Urinary bladder (tissue), 4 donors: Measurements from ENCODE around the gene C17orf58. TPM values are rescaled to one million over a fixed set of nuclear protein-coding genes. Genes with fewer than 3 reads are reported as not detected.
"Not testable (repeated sequence)": the region's sequence is repeated elsewhere in the genome, so short reads cannot be mapped to it uniquely, and the experiment has no call there.

Experiments
- DNase-seq: peaks from one replicate; pipeline ENCODE4 v3.0.0-alpha.2; 2015; ENCODE audit errors: extremely low spot score
- H3K27ac ChIP-seq: one replicate; pipeline ENCODE4 v1.5.1; 2013; ENCODE audit warnings: low read depth, mild to moderate bottlenecking, moderate library complexity
- H3K36me3 ChIP-seq: one replicate; pipeline ENCODE4 v1.6.1; 2013; ENCODE audit warnings: mild to moderate bottlenecking, moderate library complexity; ENCODE audit not compliant: insufficient read depth
- H3K4me1 ChIP-seq: one replicate; pipeline ENCODE4 v1.6.1; 2013; ENCODE audit warnings: mild to moderate bottlenecking, moderate library complexity; ENCODE audit not compliant: insufficient read depth
- H3K4me3 ChIP-seq: one replicate; pipeline ENCODE4 v1.5.1; 2013; ENCODE audit warnings: low read depth, low read length
- WGBS: extraction: QIAGEN DNeasy Blood & Tissue Kit; methylation state at CpG from one replicate; pipeline ENCODE4 v1.1.7; 2013; 5-methylcytosine and 5-hydroxymethylcytosine counted together
- polyA plus RNA-seq: library from polyadenylated mRNA; stranded (reverse); fragments of 200-250 nt; gene quantifications from one replicate; pipeline ENCODE4 v1.2.3, GENCODE V29; 2013
- small RNA-seq: library from RNA; depleted of rRNA; stranded (forward); fragments of <200 nt; gene quantifications from one replicate; pipeline ENCODE3, GENCODE V24; 2014
- total RNA-seq: library from RNA; depleted of rRNA; stranded (reverse); fragments of >200 nt; gene quantifications from one replicate; pipeline ENCODE4 v1.2.3, GENCODE V29; 2014
- donor health status: healthy with polysubstance abuse.
- donor health status: healthy.

The C17orf58 gene
- total and polyA plus RNA-seq, 2 donors = 9.6 to 33.4 TPM

- not testable (repeated sequence) for H3K36me3 ChIP-seq, DNase-seq, H3K27ac ChIP-seq, H3K4me3 ChIP-seq, H3K4me1 ChIP-seq
- 77% methylated on average over 2 of the region's 2 CpGs for WGBS
Measured at GRCh38 chr17:67962156-67962555, 34.1 kb downstream of the C17orf58 start.

GRCh38 chr17:67960276-67960675 is 36.0 kb downstream of the C17orf58 start:
- not testable (repeated sequence) for DNase-seq, H3K27ac ChIP-seq, H3K36me3 ChIP-seq, H3K4me1 ChIP-seq, H3K4me3 ChIP-seq
- WGBS = 38% methylated on average over 3 of the region's 3 CpGs

GRCh38 chr17:67959510-67959909 is 36.8 kb downstream of the C17orf58 start:
- Histone ChIP-seq H3K27ac (no peak overlapping the region), H3K4me3 (no peak overlapping the region), H3K36me3 (no peaks in the 10 kb centered on the region), H3K4me1 (no peaks in the 10 kb centered on the region)
- no peak for DNase-seq
- WGBS = 87% methylated on average over 3 of the region's 3 CpGs

GRCh38 chr17:67950945-67951344 is 45.3 kb downstream of the C17orf58 start:
- no peak for DNase-seq
- Histone ChIP-seq H3K27ac (no peak overlapping the region), H3K4me3 (no peak overlapping the region), H3K4me1 (no peaks in the 10 kb centered on the region), H3K36me3 (peaks cover 18% of the 10 kb centered on the region)
- WGBS = 97% methylated on average over 2 of the region's 2 CpGs

GRCh38 chr17:67947325-67947813 is 48.9 kb downstream of the C17orf58 start:
- no peaks in the 10 kb centered on the region for H3K4me1 ChIP-seq
- H3K36me3 ChIP-seq = peaks cover 16% of the 10 kb centered on the region
- H3K4me3 ChIP-seq = no peak overlapping the region
- H3K27ac ChIP-seq = no peak overlapping the region
- no peak for DNase-seq
- WGBS = 93% methylated on average over 5 of the region's 5 CpGs

DNA sequence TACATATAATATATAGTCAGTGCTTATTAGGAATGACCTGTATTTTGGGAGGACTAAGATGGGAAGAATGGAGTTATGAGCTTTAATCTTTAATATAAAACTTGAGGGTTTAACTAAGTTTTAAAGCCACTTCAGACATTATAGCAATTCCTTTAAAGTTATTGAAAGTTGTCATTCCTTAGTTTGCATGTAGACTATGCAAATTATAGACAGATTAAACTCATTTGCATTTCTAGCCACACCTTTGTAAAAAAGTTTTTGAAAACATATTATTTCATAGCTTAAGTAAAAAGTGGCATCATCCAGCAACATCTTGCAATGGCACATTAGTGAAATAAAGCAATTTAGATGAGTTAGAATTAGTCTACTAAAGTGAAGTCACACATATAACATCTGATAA is 49.8 kb downstream of the C17orf58 start:
- DNase-seq = no peak
- Histone ChIP-seq H3K4me3 (no peak overlapping the region), H3K27ac (no peak overlapping the region), H3K4me1 (no peaks in the 10 kb centered on the region), H3K36me3 (peaks cover 16% of the 10 kb centered on the region)

DNA sequence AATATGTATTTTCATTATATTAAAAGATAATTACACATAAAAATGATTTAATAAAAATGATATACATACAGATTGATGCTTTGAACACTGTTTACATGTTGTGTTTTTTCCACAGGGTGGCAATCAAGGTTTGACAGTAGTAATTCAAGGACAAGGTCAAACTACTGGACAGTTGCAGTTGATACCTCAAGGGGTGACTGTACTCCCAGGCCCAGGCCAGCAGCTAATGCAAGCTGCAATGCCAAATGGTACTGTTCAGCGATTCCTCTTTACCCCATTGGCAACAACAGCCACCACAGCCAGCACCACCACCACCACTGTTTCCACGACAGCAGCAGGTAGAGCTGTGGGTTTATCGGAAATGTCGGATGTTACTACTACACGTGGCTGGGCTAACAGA is 52.2 kb downstream of the C17orf58 start:
- Histone ChIP-seq H3K4me3 (no peak overlapping the region), H3K27ac (no peak overlapping the region), H3K4me1 (no peaks in the 10 kb centered on the region), H3K36me3 (peaks cover 12% of the 10 kb centered on the region)
- no peak for DNase-seq
- WGBS = 95% methylated on average over 5 of the region's 5 CpGs

- H3K4me1 ChIP-seq = no peaks in the 10 kb centered on the region
- 86% methylated on average over 3 of the region's 3 CpGs for WGBS
- no peak overlapping the region for H3K27ac ChIP-seq
- H3K36me3 ChIP-seq = peaks cover 8% of the 10 kb centered on the region
- H3K4me3 ChIP-seq = no peak overlapping the region
- DNase-seq = no peak
Measured at GRCh38 chr17:67942810-67943209, 53.5 kb downstream of the C17orf58 start.

Small RNA genes lying within 50 kb of the gene (small RNA-seq; reads per million reads assigned to genes)
- gene RN7SL622P = not detected

Other genes with a start within 250 kb of the C17orf58 start
- 187 TPM for gene BPTF, start 171.0 kb downstream of the C17orf58 start, total RNA-seq
- gene BPTF, start 171.0 kb downstream of the C17orf58 start, polyA plus RNA-seq = 22.5 TPM
- 52.3 TPM for gene KPNA2, start 39.3 kb upstream of the C17orf58 start, total RNA-seq
- 12.6 TPM for gene KPNA2, start 39.3 kb upstream of the C17orf58 start, polyA plus RNA-seq